MCF 10A (cell line): ENCODE measurements around the gene SIRT3. TPM values are rescaled to one million over a fixed set of nuclear protein-coding genes. Genes with fewer than 3 reads are reported as not detected.

Experiments
- total RNA-seq: library from RNA; stranded (reverse); gene quantifications from 2 replicates; pipeline ENCODE4 v1.2.3, GENCODE V29; 2022

Gene SIRT3
- total RNA-seq, 1 experiment from 2014 or later, result 19.8 TPM

Other genes starting within 250 kb of the SIRT3 start
- gene SCGB1C1, start 43.3 kb downstream of the SIRT3 start, total RNA-seq, result not detected in 2 replicates
- 65.3 and 66.1 TPM in 2 replicates for gene BET1L, start 28.9 kb downstream of the SIRT3 start, total RNA-seq
- 93.3 and 109 TPM in 2 replicates for gene RIC8A, start 28.6 kb downstream of the SIRT3 start, total RNA-seq
- 86.8 and 103 TPM in 2 replicates for gene PSMD13, start 634 bp upstream of the SIRT3 start, total RNA-seq
- not detected in 2 replicates for gene NLRP6, start 42.1 kb upstream of the SIRT3 start, total RNA-seq
- 6.3 and 8.5 TPM in 2 replicates for gene PGGHG, start 52.8 kb upstream of the SIRT3 start, total RNA-seq
- gene IFITM5, start 63.2 kb upstream of the SIRT3 start, total RNA-seq, result not detected in 2 replicates
- gene IFITM2, start 71.5 kb upstream of the SIRT3 start, total RNA-seq, result 288 and 314 TPM in 2 replicates
- gene IFITM1, start 77.7 kb upstream of the SIRT3 start, total RNA-seq, result 1.8 and 4.8 TPM in 2 replicates
- gene IFITM3, start 84.5 kb upstream of the SIRT3 start, total RNA-seq, result 415 and 497 TPM in 2 replicates
- gene B4GALNT4, start 133.2 kb upstream of the SIRT3 start, total RNA-seq, result 20.0 and 25.9 TPM in 2 replicates
- gene PKP3, start 157.9 kb upstream of the SIRT3 start, total RNA-seq, result 129 and 177 TPM in 2 replicates
- gene SIGIRR, start 178.7 kb upstream of the SIRT3 start, total RNA-seq, result 6.2 and 7.7 TPM in 2 replicates
- 7.2 and 9.4 TPM in 2 replicates for gene ANO9, start 205.7 kb upstream of the SIRT3 start, total RNA-seq
- gene PTDSS2, start 213.9 kb upstream of the SIRT3 start, total RNA-seq, result 28.2 and 29.4 TPM in 2 replicates